22Rv1 (cell line): ENCODE results near the gene ATP13A1.

Experiments used
- CTCF ChIP-seq: fragments of 450-650 bp; IDR thresholded peaks from 2 replicates; pipeline ENCODE4 v1.5.1; 2017; ENCODE audit warnings: mild to moderate bottlenecking
- ZFX ChIP-seq: fragments of 450-650 bp; IDR thresholded peaks from 2 replicates; pipeline ENCODE4 v1.6.1; 2017; ENCODE audit warnings: antibody characterized with exemption, borderline replicate concordance

- no peak for TF ChIP-seq CTCF
- TF ChIP-seq ZFX = no peak
Measured at GRCh38 chr19:19630426-19630825, 33.0 kb downstream of the ATP13A1 start.
